Measurements from ENCODE around the gene TMSB10.
"Not testable (repeated sequence)": the region's sequence is repeated elsewhere in the genome, so short reads cannot be mapped to it uniquely, and the experiment has no call there.

TMSB10 gene

DNA sequence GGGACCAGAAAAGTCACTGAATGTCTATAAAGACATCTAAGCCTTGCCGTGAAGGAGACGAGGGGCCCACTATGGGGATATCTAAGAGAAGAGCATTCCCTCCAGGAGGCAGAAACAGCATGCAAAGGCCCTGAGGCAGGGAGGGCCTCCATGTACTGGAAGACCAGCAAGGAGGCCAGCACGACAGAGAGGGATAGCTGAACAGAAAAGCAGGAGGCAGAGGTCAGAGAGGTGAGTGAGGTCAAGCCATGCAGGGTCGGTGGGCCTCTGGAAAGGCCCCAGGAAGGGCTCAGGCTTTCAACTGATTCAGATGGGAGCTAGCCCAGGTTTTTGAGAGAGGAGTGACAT is 30.3 kb upstream of the TMSB10 start:
- no peak for TF ChIP-seq ZFX (IDR thresholded peaks at IDR 0.05)
- TF ChIP-seq, protein P1, sequence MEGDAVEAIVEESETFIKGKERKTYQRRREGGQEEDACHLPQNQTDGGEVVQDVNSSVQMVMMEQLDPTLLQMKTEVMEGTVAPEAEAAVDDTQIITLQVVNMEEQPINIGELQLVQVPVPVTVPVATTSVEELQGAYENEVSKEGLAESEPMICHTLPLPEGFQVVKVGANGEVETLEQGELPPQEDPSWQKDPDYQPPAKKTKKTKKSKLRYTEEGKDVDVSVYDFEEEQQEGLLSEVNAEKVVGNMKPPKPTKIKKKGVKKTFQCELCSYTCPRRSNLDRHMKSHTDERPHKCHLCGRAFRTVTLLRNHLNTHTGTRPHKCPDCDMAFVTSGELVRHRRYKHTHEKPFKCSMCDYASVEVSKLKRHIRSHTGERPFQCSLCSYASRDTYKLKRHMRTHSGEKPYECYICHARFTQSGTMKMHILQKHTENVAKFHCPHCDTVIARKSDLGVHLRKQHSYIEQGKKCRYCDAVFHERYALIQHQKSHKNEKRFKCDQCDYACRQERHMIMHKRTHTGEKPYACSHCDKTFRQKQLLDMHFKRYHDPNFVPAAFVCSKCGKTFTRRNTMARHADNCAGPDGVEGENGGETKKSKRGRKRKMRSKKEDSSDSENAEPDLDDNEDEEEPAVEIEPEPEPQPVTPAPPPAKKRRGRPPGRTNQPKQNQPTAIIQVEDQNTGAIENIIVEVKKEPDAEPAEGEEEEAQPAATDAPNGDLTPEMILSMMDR (conservative IDR thresholded peaks at IDR 0.05) = no peak
- H3K27ac ChIP-seq = no peak overlapping the region

DNA sequence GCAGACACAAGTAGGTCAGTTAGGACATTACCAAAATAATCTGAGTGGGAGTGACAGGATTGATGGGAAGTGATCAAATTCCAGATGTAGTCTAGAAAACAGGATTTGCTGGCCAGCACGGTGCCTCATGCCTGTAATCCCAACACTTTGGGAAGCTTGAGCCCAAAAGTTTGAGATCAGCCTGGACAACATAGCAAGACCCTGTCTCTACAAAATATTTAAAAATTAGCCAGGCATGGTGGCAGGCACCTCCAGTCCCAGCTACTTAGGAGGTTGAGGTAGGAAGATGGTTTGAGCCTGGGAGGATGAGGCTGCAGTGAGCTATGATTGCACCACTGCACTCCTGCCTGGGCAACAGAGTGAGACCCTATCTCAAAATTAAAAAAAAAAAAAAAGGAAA is 29.8 kb upstream of the TMSB10 start:
- not testable (repeated sequence) for H3K27ac ChIP-seq

DNA sequence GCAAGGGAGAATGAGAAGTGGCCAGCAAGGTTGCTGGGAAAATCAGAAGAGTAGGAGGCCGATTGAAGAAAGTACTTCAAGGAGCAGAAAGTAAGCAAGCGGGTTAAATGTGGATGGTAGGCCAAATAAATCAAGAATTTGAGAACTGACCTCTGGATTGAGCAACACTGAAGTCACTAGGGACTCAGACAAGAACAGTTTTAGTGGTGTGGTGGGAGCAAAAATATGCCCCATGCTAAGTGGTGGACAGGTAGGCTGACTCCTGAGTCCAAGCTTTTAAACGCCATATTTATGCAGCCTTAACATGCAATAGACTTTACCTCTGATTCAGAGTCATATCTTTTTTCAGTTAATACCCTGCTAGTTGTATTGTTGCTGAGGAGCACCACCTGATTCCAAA is 29.1 kb upstream of the TMSB10 start:
- H3K27ac ChIP-seq = no peak overlapping the region
- TF ChIP-seq ZFX (IDR thresholded peaks at IDR 0.05) = no peak
- TF ChIP-seq, protein P1 (conservative IDR thresholded peaks at IDR 0.05) = no peak

DNA sequence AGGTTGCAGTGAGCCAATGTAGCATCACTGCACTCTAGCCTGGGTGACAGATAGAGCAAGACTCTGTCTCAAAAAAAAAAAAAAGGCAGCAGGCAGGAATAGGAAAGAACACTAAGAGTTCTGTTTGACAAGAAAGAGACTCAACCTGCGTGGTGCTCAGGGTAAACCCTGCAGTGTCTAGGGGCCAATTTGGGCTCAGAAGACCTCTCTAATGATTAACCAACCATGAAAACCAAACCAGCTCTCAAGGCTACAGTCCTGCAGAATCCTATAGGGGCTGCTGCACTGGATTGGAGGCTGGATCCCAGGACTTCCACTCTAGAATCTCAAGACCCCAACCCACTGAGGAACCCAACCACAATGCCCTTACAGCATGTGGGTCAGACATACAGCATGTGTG is 27.0 kb upstream of the TMSB10 start:
- no peak for TF ChIP-seq ZFX (IDR thresholded peaks at IDR 0.05)
- TF ChIP-seq, protein P1 (conservative IDR thresholded peaks at IDR 0.05) = no peak
- H3K27ac ChIP-seq = no peak overlapping the region

DNA sequence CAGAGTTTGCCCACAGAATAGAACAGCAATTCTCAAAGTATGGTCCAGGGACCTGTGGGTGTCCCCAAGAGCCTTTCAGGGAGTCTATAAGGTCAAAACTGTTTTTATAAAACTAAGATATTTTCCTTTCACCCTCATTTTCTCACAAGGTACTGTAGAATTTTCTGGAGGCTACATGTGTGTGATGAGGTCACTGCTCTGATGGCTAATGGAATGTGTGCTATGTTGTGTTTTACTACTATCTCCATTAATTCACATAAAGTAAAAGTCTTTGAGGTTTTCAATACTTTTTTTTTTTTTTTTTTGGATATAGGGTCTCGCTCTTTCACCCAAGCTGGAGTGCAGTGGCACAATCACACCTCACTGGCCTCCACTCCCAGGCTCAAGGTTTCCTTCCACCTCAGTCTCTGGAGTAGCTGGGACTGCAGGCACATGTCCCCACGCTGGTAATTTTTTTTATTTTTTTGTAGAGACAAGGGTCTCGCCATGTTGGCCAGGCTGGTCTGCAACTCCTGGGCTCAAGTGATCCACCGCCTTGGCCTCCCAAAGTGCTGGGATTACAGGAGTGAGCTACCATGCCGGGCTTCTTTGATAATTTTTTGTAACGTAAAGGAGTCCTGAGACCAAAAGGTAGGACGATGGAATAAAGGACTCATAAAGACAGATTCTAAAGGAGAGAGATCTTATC is 26.4 kb upstream of the TMSB10 start:
- TF ChIP-seq, protein P1 (conservative IDR thresholded peaks at IDR 0.05) = no peak
- TF ChIP-seq ZFX (IDR thresholded peaks at IDR 0.05) = no peak
- H3K27ac ChIP-seq = no peak overlapping the region

DNA sequence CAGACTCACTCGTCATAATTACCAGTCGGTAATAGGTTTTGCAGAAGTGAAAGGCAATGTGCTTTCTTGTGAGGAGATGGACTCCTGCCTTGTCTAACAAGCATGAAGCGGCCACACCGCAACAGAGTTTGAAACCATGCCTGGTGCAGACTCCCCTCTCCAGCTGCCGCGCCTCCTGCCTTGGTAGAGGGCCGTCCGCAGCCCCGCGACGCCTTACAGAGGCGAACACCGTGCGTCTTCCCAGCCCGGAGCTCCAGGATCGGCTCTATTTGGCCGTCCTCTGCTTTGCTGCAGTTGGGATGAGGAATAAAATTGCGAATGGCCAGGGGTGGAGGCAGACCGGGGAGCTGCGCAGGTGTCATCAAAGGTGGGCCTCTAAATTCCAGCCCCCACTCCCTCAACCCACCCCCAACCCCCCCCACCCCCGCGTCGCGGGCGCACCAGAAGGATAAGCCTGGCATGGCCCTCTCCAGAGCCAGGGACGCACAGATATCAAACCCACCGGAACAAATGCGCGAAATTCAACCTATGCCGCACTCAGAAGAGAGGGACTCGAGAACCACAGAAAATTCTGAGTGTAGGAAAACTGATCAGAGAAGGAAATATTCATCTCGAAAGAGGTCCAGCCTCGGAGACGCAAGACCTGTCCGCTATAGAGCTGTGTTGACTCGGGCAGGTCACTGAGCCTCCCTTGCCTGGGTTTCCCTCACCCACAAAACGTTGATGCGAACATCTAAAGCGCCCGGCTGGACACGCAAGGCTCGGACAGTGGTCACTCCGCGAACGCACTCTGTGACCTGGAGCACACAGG is 25.7 kb upstream of the TMSB10 start:
- TF ChIP-seq ZFX (IDR thresholded peaks at IDR 0.05) = no peak
- TF ChIP-seq, protein P1 (conservative IDR thresholded peaks at IDR 0.05) = no peak

DNA sequence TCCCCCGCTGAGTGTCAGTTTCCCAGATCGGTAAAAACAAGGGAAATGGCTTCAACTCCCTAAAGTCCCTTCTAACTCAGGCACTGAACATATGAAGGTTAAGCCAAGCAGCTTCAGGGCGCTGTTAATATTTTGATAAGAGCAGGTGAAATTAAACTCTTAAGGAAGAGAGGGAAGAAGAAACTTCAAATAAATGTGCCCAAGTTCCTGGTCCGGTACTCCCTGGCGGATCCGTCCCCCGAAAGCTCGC is 25.1 kb upstream of the TMSB10 start:
- TF ChIP-seq, protein P1 (conservative IDR thresholded peaks at IDR 0.05) = no peak
- no peak for TF ChIP-seq ZFX (IDR thresholded peaks at IDR 0.05)
- H3K27ac ChIP-seq = no peak overlapping the region

More for the DNA sequence above, 25.7 kb upstream of the TMSB10 start:
- H3K27ac ChIP-seq = no peak overlapping the region
